ENCODE data around the gene RCAN2.

Gene RCAN2

GRCh38 chr6:46299253-46299652 lies 192.0 kb downstream of the RCAN2 start:
- Histone ChIP-seq H3K27ac (replicated peaks; ENCODE audit: low read length) (no peak overlapping the region), H3K4ac (ENCODE audit: low read length) (no peak overlapping the region), H3K18ac (ENCODE audit: low read length) (no peak overlapping the region), H3K14ac (ENCODE audit: low read length) (no peak overlapping the region), H3K4me3 (ENCODE audit: low read length in 2 of 2) (no peak overlapping the region), H4K91ac (ENCODE audit: low read depth, low read length, poor library complexity) (no peak overlapping the region), H3K9ac (ENCODE audit: low read depth, low read length, poor library complexity) (no peak overlapping the region), H3K23ac (ENCODE audit: low read depth, low read length, poor library complexity) (no peak overlapping the region), H2BK15ac (ENCODE audit: low read length) (no peak overlapping the region), H2BK120ac (ENCODE audit: low read depth, low read length) (no peak overlapping the region), H3K9me3 (replicated peaks in 1 of 2; ENCODE audit: control insufficient read depth in 2 of 2, insufficient read depth in 1 of 2, low read depth in 1 of 2, low read length in 2 of 2) (no peaks in the 10 kb centered on the region), H2BK5ac (ENCODE audit: low read length) (no peak overlapping the region), H3K36me3 (replicated peaks in 1 of 2; ENCODE audit: control insufficient read depth in 2 of 2, insufficient read depth in 2 of 2, low read length in 2 of 2) (no peaks in the 10 kb centered on the region), H3K79me1 (ENCODE audit: low read depth, low read length) (no peaks in the 10 kb centered on the region), H2AFZ (ENCODE audit: low read length) (no peak overlapping the region), H3K27me3 (ENCODE audit: control insufficient read depth in 3 of 3, insufficient read depth in 3 of 3, low read depth in 1 of 3, low read length in 3 of 3) (peaks cover 0 to 2% (median 0%) of the 10 kb centered on the region in 3 experiments), H2AK5ac (ENCODE audit: low read depth, low read length) (no peak overlapping the region), H2BK12ac (ENCODE audit: low read length) (no peak overlapping the region), H3K4me2 (ENCODE audit: insufficient read depth, low read length, poor library complexity, severe bottlenecking) (no peak overlapping the region), H3K4me1 (ENCODE audit: control insufficient read depth in 2 of 2, insufficient read depth in 1 of 2, low read depth in 1 of 2, low read length in 2 of 2) (no peaks in the 10 kb centered on the region), H4K8ac (ENCODE audit: low read depth, low read length) (no peak overlapping the region)
- DNase-seq (ENCODE audit: low spot score) = no peak

- Histone ChIP-seq H2AK5ac (ENCODE audit: low read depth, low read length) (no peak overlapping the region), H3K9me3 (replicated peaks in 1 of 2; ENCODE audit: control insufficient read depth in 2 of 2, insufficient read depth in 1 of 2, low read depth in 1 of 2, low read length in 2 of 2) (no peaks in the 10 kb centered on the region), H2BK12ac (ENCODE audit: low read length) (no peak overlapping the region), H3K9ac (ENCODE audit: low read depth, low read length, poor library complexity) (no peak overlapping the region), H2BK120ac (ENCODE audit: low read depth, low read length) (no peak overlapping the region), H2BK5ac (ENCODE audit: low read length) (no peak overlapping the region), H3K4me2 (ENCODE audit: insufficient read depth, low read length, poor library complexity, severe bottlenecking) (no peak overlapping the region), H3K79me1 (ENCODE audit: low read depth, low read length) (no peaks in the 10 kb centered on the region), H3K27me3 (ENCODE audit: control insufficient read depth in 3 of 3, insufficient read depth in 3 of 3, low read depth in 1 of 3, low read length in 3 of 3) (peaks cover 0 to 2% (median 0%) of the 10 kb centered on the region in 3 experiments), H3K36me3 (replicated peaks in 1 of 2; ENCODE audit: control insufficient read depth in 2 of 2, insufficient read depth in 2 of 2, low read length in 2 of 2) (no peaks in the 10 kb centered on the region), H2AFZ (ENCODE audit: low read length) (no peak overlapping the region), H3K18ac (ENCODE audit: low read length) (no peak overlapping the region), H4K8ac (ENCODE audit: low read depth, low read length) (no peak overlapping the region), H3K4ac (ENCODE audit: low read length) (no peak overlapping the region), H3K4me1 (ENCODE audit: control insufficient read depth in 2 of 2, insufficient read depth in 1 of 2, low read depth in 1 of 2, low read length in 2 of 2) (peaks cover 0 to 1% of the 10 kb centered on the region in 2 donors), H3K14ac (ENCODE audit: low read length) (no peak overlapping the region), H3K23ac (ENCODE audit: low read depth, low read length, poor library complexity) (no peak overlapping the region), H3K4me3 (ENCODE audit: low read length in 2 of 2) (no peak overlapping the region), H2BK15ac (ENCODE audit: low read length) (no peak overlapping the region), H4K91ac (ENCODE audit: low read depth, low read length, poor library complexity) (no peak overlapping the region), H3K27ac (replicated peaks; ENCODE audit: low read length) (no peak overlapping the region)
- no CpG with 5 or more reads among the region's 1 CpG for WGBS, 2 donors (ENCODE audit: extremely low coverage in 2 of 2, insufficient read length in 2 of 2, insufficient replicate concordance in 1 of 2)
- DNase-seq (ENCODE audit: low spot score) = no peak
Measured at GRCh38 chr6:46296586-46296985, 194.7 kb downstream of the RCAN2 start.

- Histone ChIP-seq H3K27me3 (ENCODE audit: control insufficient read depth in 3 of 3, insufficient read depth in 3 of 3, low read depth in 1 of 3, low read length in 3 of 3) (no peaks in the 10 kb centered on the region), H2AFZ (ENCODE audit: low read length) (no peak overlapping the region), H2BK15ac (ENCODE audit: low read length) (no peak overlapping the region), H3K14ac (ENCODE audit: low read length) (no peak overlapping the region), H3K79me1 (ENCODE audit: low read depth, low read length) (no peaks in the 10 kb centered on the region), H3K23ac (ENCODE audit: low read depth, low read length, poor library complexity) (no peak overlapping the region), H2AK5ac (ENCODE audit: low read depth, low read length) (no peak overlapping the region), H3K9me3 (replicated peaks in 1 of 2; ENCODE audit: control insufficient read depth in 2 of 2, insufficient read depth in 1 of 2, low read depth in 1 of 2, low read length in 2 of 2) (no peaks in the 10 kb centered on the region), H2BK120ac (ENCODE audit: low read depth, low read length) (no peak overlapping the region), H3K18ac (ENCODE audit: low read length) (no peak overlapping the region), H3K4me2 (ENCODE audit: insufficient read depth, low read length, poor library complexity, severe bottlenecking) (no peak overlapping the region), H4K8ac (ENCODE audit: low read depth, low read length) (no peak overlapping the region), H2BK12ac (ENCODE audit: low read length) (no peak overlapping the region), H3K27ac (replicated peaks; ENCODE audit: low read length) (no peak overlapping the region), H3K36me3 (replicated peaks in 1 of 2; ENCODE audit: control insufficient read depth in 2 of 2, insufficient read depth in 2 of 2, low read length in 2 of 2) (no peaks in the 10 kb centered on the region), H3K9ac (ENCODE audit: low read depth, low read length, poor library complexity) (no peak overlapping the region), H4K91ac (ENCODE audit: low read depth, low read length, poor library complexity) (no peak overlapping the region), H3K4me1 (ENCODE audit: control insufficient read depth in 2 of 2, insufficient read depth in 1 of 2, low read depth in 1 of 2, low read length in 2 of 2) (peaks cover 0 to 1% of the 10 kb centered on the region in 2 donors), H2BK5ac (ENCODE audit: low read length) (no peak overlapping the region), H3K4me3 (ENCODE audit: low read length in 2 of 2) (no peak overlapping the region), H3K4ac (ENCODE audit: low read length) (no peak overlapping the region)
- no peak for DNase-seq (ENCODE audit: low spot score)
- no CpG with 5 or more reads among the region's 5 CpGs for WGBS, 2 donors (ENCODE audit: extremely low coverage in 2 of 2, insufficient read length in 2 of 2, insufficient replicate concordance in 1 of 2)
Measured at GRCh38 chr6:46293641-46294316, 197.5 kb downstream of the RCAN2 start.

- Histone ChIP-seq H3K18ac (ENCODE audit: low read length) (no peak overlapping the region), H3K36me3 (replicated peaks in 1 of 2; ENCODE audit: control insufficient read depth in 2 of 2, insufficient read depth in 2 of 2, low read length in 2 of 2) (no peaks in the 10 kb centered on the region), H3K14ac (ENCODE audit: low read length) (no peak overlapping the region), H3K4me3 (ENCODE audit: low read length in 2 of 2) (no peak overlapping the region), H2BK120ac (ENCODE audit: low read depth, low read length) (no peak overlapping the region), H2AK5ac (ENCODE audit: low read depth, low read length) (no peak overlapping the region), H3K9me3 (replicated peaks in 1 of 2; ENCODE audit: control insufficient read depth in 2 of 2, insufficient read depth in 1 of 2, low read depth in 1 of 2, low read length in 2 of 2) (no peaks in the 10 kb centered on the region), H2BK12ac (ENCODE audit: low read length) (no peak overlapping the region), H2AFZ (ENCODE audit: low read length) (no peak overlapping the region), H3K79me1 (ENCODE audit: low read depth, low read length) (no peaks in the 10 kb centered on the region), H3K9ac (ENCODE audit: low read depth, low read length, poor library complexity) (no peak overlapping the region), H2BK15ac (ENCODE audit: low read length) (no peak overlapping the region), H4K8ac (ENCODE audit: low read depth, low read length) (no peak overlapping the region), H3K4me2 (ENCODE audit: insufficient read depth, low read length, poor library complexity, severe bottlenecking) (no peak overlapping the region), H3K23ac (ENCODE audit: low read depth, low read length, poor library complexity) (no peak overlapping the region), H2BK5ac (ENCODE audit: low read length) (no peak overlapping the region), H3K4ac (ENCODE audit: low read length) (no peak overlapping the region), H3K27ac (replicated peaks; ENCODE audit: low read length) (no peak overlapping the region), H3K4me1 (ENCODE audit: control insufficient read depth in 2 of 2, insufficient read depth in 1 of 2, low read depth in 1 of 2, low read length in 2 of 2) (peaks cover 0 to 1% of the 10 kb centered on the region in 2 donors), H4K91ac (ENCODE audit: low read depth, low read length, poor library complexity) (no peak overlapping the region), H3K27me3 (ENCODE audit: control insufficient read depth in 3 of 3, insufficient read depth in 3 of 3, low read depth in 1 of 3, low read length in 3 of 3) (no peaks in the 10 kb centered on the region)
- no peak for DNase-seq (ENCODE audit: low spot score)
- WGBS, 2 donors (ENCODE audit: extremely low coverage in 2 of 2, insufficient read length in 2 of 2, insufficient replicate concordance in 1 of 2) = no CpG with 5 or more reads among the region's 2 CpGs
Measured at GRCh38 chr6:46291880-46292279, 199.4 kb downstream of the RCAN2 start.
